ENCODE results near the gene TM9SF1. TPM values are rescaled to one million over a fixed set of nuclear protein-coding genes. Genes with fewer than 3 reads are reported as not detected.
"Not testable (repeated sequence)": the region's sequence is repeated elsewhere in the genome, so short reads cannot be mapped to it uniquely, and the experiment has no call there.

The TM9SF1 gene
- total and polyA plus RNA-seq, 9 of the 15 experiments (the other 6 are each of a cell fraction or from before 2014, with no cell fraction given): 5.3 to 20.3 (median 11.8) TPM

DNA sequence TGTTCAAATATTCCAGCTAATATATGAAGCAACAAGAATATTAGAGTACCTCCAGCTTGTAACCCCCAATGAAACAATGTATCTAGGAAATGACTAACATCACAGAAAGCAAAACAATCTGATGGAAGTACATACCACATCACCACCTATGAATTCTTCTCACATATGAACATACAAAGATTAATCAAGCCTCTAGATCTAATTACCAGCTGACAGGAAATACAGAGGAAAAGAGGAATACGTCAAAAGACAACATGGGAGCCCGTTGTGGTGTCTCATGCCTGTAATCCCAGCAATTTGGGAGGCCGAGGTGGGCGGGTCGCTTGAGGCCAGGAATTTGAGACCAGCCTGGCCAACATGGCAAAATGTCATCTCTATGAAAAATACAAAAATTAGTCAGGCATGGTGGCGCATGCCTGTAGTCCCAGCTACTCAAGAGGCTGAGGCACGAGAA lies 29.4 kb upstream of the TM9SF1 start (continued):
- TF ChIP-seq ATF1 (CRISPR knock-in tag; IDR thresholded peaks at IDR 0.05) (no peak), ATF1 (tag; IDR thresholded peaks at IDR 0.05) (no peak), HMG20A (CRISPR knock-in tag; conservative IDR thresholded peaks at IDR 0.05) (no peak), SP2 (IDR thresholded peaks at IDR 0.05; ENCODE audit: extremely low read depth, low read depth, low read length, poor library complexity, severe bottlenecking) (no peak)
- TF ChIP-seq, protein P1, sequence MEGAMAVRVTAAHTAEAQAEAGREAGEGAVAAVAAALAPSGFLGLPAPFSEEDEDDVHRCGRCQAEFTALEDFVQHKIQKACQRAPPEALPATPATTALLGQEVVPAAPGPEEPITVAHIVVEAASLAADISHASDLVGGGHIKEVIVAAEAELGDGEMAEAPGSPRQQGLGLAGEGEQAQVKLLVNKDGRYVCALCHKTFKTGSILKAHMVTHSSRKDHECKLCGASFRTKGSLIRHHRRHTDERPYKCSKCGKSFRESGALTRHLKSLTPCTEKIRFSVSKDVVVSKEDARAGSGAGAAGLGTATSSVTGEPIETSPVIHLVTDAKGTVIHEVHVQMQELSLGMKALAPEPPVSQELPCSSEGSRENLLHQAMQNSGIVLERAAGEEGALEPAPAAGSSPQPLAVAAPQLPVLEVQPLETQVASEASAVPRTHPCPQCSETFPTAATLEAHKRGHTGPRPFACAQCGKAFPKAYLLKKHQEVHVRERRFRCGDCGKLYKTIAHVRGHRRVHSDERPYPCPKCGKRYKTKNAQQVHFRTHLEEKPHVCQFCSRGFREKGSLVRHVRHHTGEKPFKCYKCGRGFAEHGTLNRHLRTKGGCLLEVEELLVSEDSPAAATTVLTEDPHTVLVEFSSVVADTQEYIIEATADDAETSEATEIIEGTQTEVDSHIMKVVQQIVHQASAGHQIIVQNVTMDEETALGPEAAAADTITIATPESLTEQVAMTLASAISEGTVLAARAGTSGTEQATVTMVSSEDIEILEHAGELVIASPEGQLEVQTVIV (CRISPR knock-in tag; IDR thresholded peaks at IDR 0.05; ENCODE audit: borderline replicate concordance): no peak

DNA sequence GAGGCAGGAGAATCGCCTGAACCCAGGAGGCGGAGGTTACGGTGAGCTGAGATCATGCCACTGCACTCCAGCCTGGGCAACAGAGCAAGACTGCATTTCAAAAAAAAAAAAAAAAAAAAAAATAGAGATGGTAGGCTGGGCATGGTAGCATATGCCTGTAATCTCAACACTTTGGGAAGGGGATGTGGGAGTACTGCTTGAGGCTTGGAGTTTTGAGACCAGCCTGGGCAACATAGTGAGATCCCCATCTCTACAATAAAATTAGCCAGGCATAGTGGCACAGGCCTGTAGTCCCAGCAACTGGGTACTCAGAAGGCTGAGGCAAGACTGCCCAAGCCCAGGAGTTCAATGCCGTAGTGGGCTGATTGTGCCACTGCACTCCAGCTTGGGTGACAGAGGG lies 27.7 kb upstream of the TM9SF1 start:
- not testable (repeated sequence) for BruUV-seq (replicated peaks)

More for the DNA sequence above, 27.7 kb upstream of the TM9SF1 start:
- in situ Hi-C loops (cut with MboI); ATAC-seq; H3K4me1 ChIP-seq (replicated peaks in 1 of 2; ENCODE audit: control insufficient read depth in 2 of 2, insufficient read depth in 2 of 2, low read length in 2 of 2); POLR2A ChIA-PET; H2AFZ ChIP-seq (ENCODE audit: low read depth, low read length); H3K4me3 ChIP-seq; FAIRE-seq; H3K27ac ChIP-seq (ENCODE audit: extremely low read depth, low read depth, low read length); H3K27me3 ChIP-seq (ENCODE audit: control insufficient read depth in 2 of 2, insufficient read depth in 2 of 2, low read length in 2 of 2); H3K9ac ChIP-seq (ENCODE audit: insufficient read depth in 1 of 2, low read depth in 2 of 2, low read length in 2 of 2); H4K20me1 ChIP-seq (replicated peaks; ENCODE audit: control insufficient read depth, insufficient read depth, low read length); intact Hi-C loops (cut with micrococcal nuclease); DNase-seq (ENCODE audit: extremely low read depth in 1 of 4, low spot score in 3 of 4); H3K9me3 ChIP-seq (replicated peaks; ENCODE audit: control insufficient read depth, insufficient read depth, low read depth, low read length); CTCF ChIA-PET (ENCODE audit: low intra/inter-chr PET ratio); H3K4me2 ChIP-seq (ENCODE audit: insufficient read depth, low read length); H3K9me1 ChIP-seq (ENCODE audit: control insufficient read depth, insufficient read depth, low read length): not testable (repeated sequence)
- Histone ChIP-seq H3K36me3 (ENCODE audit: control insufficient read depth, insufficient read depth, low read length) (peaks cover 12% of the 10 kb centered on the region; the same call in 2 of the 3 replicates), H3K79me2 (ENCODE audit: control insufficient read depth, insufficient read depth, low read length) (peaks cover 38% of the 10 kb centered on the region)
- 83% methylated on average over 3 of the region's 4 CpGs for WGBS (ENCODE audit: insufficient coverage, low coverage, missing lambda C conversion rate)
